HepG2 (cell line): ENCODE results near the gene CD68. TPM values are rescaled to one million over a fixed set of nuclear protein-coding genes. Genes with fewer than 3 reads are reported as not detected.
A peak's percentile ranks its signal among the peaks of the same experiment; 100 is the strongest.

Source experiments
- MAF1 ChIP-seq: sonication (generic); formaldehyde crosslinking; IDR thresholded peaks from 2 replicates; pipeline ENCODE4 v1.5.0; 2020; ENCODE audit warnings: missing genetic modification reagents, borderline replicate concordance
- NFKB2 ChIP-seq: sonication (generic); formaldehyde crosslinking; IDR thresholded peaks from 2 replicates; pipeline ENCODE4 v1.4.0; 2020; ENCODE audit warnings: missing genetic modification reagents, borderline replicate concordance
- NFYC ChIP-seq: IDR thresholded peaks from 2 replicates; pipeline ENCODE4 v1.6.1; 2016; ENCODE audit warnings: missing genetic modification reagents, missing compliant biosample characterization
- SALL1 ChIP-seq: sonication (generic); formaldehyde crosslinking; IDR thresholded peaks from 2 replicates; pipeline ENCODE4 v1.8.0; 2022; ENCODE audit warnings: mild to moderate bottlenecking, missing genetic modification reagents
- ZNF496 ChIP-seq: sonication (generic); formaldehyde crosslinking; IDR thresholded peaks from 2 replicates; pipeline ENCODE4 v1.8.1; 2023; ENCODE audit warnings: mild to moderate bottlenecking, moderate library complexity, missing genetic modification reagents; ENCODE audit not compliant: insufficient replicate concordance
- ZNF607 ChIP-seq: sonication (generic); formaldehyde crosslinking; IDR thresholded peaks from 2 replicates; pipeline ENCODE4 v1.5.1; 2020; ENCODE audit warnings: missing genetic modification reagents, mild to moderate bottlenecking, borderline replicate concordance
- ZNF670 ChIP-seq: sonication (generic); formaldehyde crosslinking; IDR thresholded peaks from 2 replicates; pipeline ENCODE4 v1.8.0; 2022; ENCODE audit warnings: mild to moderate bottlenecking, missing genetic modification reagents, borderline replicate concordance
- ZNF883 ChIP-seq: sonication (generic); formaldehyde crosslinking; IDR thresholded peaks from 2 replicates; pipeline ENCODE4 v1.5.1; 2020; ENCODE audit warnings: mild to moderate bottlenecking, missing genetic modification reagents; ENCODE audit errors: not compliant biosample characterization
- polyA plus RNA-seq, 8 experiments: library from polyadenylated mRNA; depleted of rRNA in 3 of 8; stranded (reverse) in 7 of 8; unstranded in 1 of 8; fragments of >200 nt; fragmentation: Illumina TruSeq in 4 of 8; extraction: Trizol in 4 of 8; gene quantifications; 2 replicates each; pipeline versions ENCODE4 v1.2.1 to v1.2.3, GENCODE V29; 2011 to 2016; ENCODE audit warnings: low read depth in 4 of 8, missing spikeins in 1 of 8, mixed read lengths in 1 of 8; ENCODE audit not compliant: insufficient read depth in 1 of 8
- total RNA-seq, 5 experiments: library from RNA; depleted of rRNA; stranded (reverse); fragments of >200 nt; fragmentation: Illumina TruSeq; extraction: Trizol; gene quantifications; 2 replicates each; pipeline ENCODE4 v1.2.3, GENCODE V29; 2016; ENCODE audit warnings: low read depth in 1 of 5
- TF ChIP-seq, protein P1 (sequence below): sonication (generic); formaldehyde crosslinking; IDR thresholded peaks from 2 replicates; pipeline ENCODE4 v1.5.1; 2020; ENCODE audit warnings: missing genetic modification reagents, mild to moderate bottlenecking, borderline replicate concordance
- TF ChIP-seq, protein P2 (sequence below): sonication (generic); formaldehyde crosslinking; IDR thresholded peaks from 2 replicates; pipeline ENCODE4 v1.5.1; 2020; ENCODE audit warnings: mild to moderate bottlenecking, missing genetic modification reagents
- TF ChIP-seq, protein P3 (sequence below): sonication (generic); formaldehyde crosslinking; IDR thresholded peaks from 2 replicates; pipeline ENCODE4 v1.5.0; 2020; ENCODE audit warnings: mild to moderate bottlenecking, missing genetic modification reagents, borderline replicate concordance

CD68 gene
- total and polyA plus RNA-seq, 2 of the 13 experiments (the other 11 are each of a cell fraction or from before 2014, with no cell fraction given) = 10.3 to 104 TPM

GRCh38 chr17:7557147-7557764 is 22.2 kb upstream of the CD68 start (continued):
- TF ChIP-seq, protein P1, sequence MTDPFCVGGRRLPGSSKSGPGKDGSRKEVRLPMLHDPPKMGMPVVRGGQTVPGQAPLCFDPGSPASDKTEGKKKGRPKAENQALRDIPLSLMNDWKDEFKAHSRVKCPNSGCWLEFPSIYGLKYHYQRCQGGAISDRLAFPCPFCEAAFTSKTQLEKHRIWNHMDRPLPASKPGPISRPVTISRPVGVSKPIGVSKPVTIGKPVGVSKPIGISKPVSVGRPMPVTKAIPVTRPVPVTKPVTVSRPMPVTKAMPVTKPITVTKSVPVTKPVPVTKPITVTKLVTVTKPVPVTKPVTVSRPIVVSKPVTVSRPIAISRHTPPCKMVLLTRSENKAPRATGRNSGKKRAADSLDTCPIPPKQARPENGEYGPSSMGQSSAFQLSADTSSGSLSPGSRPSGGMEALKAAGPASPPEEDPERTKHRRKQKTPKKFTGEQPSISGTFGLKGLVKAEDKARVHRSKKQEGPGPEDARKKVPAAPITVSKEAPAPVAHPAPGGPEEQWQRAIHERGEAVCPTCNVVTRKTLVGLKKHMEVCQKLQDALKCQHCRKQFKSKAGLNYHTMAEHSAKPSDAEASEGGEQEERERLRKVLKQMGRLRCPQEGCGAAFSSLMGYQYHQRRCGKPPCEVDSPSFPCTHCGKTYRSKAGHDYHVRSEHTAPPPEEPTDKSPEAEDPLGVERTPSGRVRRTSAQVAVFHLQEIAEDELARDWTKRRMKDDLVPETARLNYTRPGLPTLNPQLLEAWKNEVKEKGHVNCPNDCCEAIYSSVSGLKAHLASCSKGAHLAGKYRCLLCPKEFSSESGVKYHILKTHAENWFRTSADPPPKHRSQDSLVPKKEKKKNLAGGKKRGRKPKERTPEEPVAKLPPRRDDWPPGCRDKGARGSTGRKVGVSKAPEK (CRISPR knock-in tag) = no peak
- no peak for TF ChIP-seq ZNF607
- TF ChIP-seq ZNF496 (CRISPR knock-in tag) = no peak
- no peak for TF ChIP-seq ZNF670 (CRISPR knock-in tag)
- TF ChIP-seq ZNF883 (CRISPR knock-in tag) = no peak
- TF ChIP-seq SALL1 (CRISPR knock-in tag) = peak; percentile 56
- TF ChIP-seq, protein P2, sequence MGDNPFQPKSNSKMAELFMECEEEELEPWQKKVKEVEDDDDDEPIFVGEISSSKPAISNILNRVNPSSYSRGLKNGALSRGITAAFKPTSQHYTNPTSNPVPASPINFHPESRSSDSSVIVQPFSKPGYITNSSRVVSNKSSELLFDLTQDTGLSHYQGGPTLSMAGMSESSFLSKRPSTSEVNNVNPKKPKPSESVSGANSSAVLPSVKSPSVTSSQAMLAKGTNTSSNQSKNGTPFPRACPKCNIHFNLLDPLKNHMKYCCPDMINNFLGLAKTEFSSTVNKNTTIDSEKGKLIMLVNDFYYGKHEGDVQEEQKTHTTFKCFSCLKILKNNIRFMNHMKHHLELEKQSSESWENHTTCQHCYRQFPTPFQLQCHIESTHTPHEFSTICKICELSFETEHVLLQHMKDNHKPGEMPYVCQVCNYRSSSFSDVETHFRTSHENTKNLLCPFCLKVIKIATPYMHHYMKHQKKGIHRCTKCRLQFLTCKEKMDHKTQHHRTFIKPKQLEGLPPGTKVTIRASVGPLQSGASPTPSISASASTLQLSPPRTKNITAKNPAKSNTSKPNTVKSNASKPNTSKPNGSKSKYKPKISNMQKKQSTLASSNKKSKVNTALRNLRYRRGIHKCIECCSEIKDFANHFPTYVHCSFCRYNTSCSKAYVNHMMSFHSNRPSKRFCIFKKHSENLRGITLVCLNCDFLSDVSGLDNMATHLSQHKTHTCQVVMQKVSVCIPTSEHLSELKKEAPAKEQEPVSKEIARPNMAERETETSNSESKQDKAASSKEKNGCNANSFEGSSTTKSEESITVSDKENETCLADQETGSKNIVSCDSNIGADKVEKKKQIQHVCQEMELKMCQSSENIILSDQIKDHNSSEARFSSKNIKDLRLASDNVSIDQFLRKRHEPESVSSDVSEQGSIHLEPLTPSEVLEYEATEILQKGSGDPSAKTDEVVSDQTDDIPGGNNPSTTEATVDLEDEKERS (CRISPR knock-in tag) = no peak
- TF ChIP-seq MAF1 (CRISPR knock-in tag) = no peak
- TF ChIP-seq NFKB2 (CRISPR knock-in tag) = no peak
- TF ChIP-seq, protein P3, sequence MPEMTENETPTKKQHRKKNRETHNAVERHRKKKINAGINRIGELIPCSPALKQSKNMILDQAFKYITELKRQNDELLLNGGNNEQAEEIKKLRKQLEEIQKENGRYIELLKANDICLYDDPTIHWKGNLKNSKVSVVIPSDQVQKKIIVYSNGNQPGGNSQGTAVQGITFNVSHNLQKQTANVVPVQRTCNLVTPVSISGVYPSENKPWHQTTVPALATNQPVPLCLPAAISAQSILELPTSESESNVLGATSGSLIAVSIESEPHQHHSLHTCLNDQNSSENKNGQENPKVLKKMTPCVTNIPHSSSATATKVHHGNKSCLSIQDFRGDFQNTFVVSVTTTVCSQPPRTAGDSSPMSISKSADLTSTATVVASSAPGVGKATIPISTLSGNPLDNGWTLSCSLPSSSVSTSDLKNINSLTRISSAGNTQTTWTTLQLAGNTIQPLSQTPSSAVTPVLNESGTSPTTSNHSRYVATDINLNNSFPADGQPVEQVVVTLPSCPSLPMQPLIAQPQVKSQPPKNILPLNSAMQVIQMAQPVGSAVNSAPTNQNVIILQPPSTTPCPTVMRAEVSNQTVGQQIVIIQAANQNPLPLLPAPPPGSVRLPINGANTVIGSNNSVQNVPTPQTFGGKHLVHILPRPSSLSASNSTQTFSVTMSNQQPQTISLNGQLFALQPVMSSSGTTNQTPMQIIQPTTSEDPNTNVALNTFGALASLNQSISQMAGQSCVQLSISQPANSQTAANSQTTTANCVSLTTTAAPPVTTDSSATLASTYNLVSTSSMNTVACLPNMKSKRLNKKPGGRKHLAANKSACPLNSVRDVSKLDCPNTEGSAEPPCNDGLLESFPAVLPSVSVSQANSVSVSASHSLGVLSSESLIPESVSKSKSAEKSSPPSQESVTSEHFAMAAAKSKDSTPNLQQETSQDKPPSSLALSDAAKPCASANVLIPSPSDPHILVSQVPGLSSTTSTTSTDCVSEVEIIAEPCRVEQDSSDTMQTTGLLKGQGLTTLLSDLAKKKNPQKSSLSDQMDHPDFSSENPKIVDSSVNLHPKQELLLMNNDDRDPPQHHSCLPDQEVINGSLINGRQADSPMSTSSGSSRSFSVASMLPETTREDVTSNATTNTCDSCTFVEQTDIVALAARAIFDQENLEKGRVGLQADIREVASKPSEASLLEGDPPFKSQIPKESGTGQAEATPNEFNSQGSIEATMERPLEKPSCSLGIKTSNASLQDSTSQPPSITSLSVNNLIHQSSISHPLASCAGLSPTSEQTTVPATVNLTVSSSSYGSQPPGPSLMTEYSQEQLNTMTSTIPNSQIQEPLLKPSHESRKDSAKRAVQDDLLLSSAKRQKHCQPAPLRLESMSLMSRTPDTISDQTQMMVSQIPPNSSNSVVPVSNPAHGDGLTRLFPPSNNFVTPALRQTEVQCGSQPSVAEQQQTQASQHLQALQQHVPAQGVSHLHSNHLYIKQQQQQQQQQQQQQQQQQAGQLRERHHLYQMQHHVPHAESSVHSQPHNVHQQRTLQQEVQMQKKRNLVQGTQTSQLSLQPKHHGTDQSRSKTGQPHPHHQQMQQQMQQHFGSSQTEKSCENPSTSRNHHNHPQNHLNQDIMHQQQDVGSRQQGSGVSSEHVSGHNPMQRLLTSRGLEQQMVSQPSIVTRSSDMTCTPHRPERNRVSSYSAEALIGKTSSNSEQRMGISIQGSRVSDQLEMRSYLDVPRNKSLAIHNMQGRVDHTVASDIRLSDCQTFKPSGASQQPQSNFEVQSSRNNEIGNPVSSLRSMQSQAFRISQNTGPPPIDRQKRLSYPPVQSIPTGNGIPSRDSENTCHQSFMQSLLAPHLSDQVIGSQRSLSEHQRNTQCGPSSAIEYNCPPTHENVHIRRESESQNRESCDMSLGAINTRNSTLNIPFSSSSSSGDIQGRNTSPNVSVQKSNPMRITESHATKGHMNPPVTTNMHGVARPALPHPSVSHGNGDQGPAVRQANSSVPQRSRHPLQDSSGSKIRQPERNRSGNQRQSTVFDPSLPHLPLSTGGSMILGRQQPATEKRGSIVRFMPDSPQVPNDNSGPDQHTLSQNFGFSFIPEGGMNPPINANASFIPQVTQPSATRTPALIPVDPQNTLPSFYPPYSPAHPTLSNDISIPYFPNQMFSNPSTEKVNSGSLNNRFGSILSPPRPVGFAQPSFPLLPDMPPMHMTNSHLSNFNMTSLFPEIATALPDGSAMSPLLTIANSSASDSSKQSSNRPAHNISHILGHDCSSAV (CRISPR knock-in tag) = no peak
- TF ChIP-seq NFYC (CRISPR knock-in tag) = no peak
